Smooth muscle cell of the brain vasculature (primary cell): ENCODE measurements around the gene CDC42SE1.

Source experiments
- DNase-seq: peaks from one replicate; pipeline ENCODE4 v3.0.0-alpha.2; 2012; ENCODE audit warnings: low read depth, low spot score

Gene CDC42SE1

GRCh38 chr1:151009206-151009587 is 50.2 kb downstream of the CDC42SE1 start:
- DNase-seq = no peak

GRCh38 chr1:151008244-151009205 is 50.9 kb downstream of the CDC42SE1 start, which contains the start of gene PRUNE1:
PRUNE1 (plus strand) TSS chr1:151008449; CDS start chr1:151008633, 184 bp downstream.
- peak; percentile 92 for DNase-seq

- DNase-seq = no peak
Observed at GRCh38 chr1:151007853-151008243, 51.6 kb downstream of the CDC42SE1 start.

- peak; percentile 62 for DNase-seq
Observed at GRCh38 chr1:151006327-151007052, 52.9 kb downstream of the CDC42SE1 start, which contains the start of gene MINDY1. MINDY1 (minus strand) TSS chr1:151006902; CDS start chr1:151002617, 4,285 bp downstream.

GRCh38 chr1:151005729-151006319 is 53.6 kb downstream of the CDC42SE1 start:
- DNase-seq = no peak

GRCh38 chr1:151003180-151003579 is 56.2 kb downstream of the CDC42SE1 start:
- DNase-seq = no peak

GRCh38 chr1:151002611-151003010 is 56.8 kb downstream of the CDC42SE1 start:
- DNase-seq = no peak

- DNase-seq = no peak
Observed at GRCh38 chr1:151002051-151002450, 57.4 kb downstream of the CDC42SE1 start.

- no peak for DNase-seq
Observed at GRCh38 chr1:151001602-151002001, 57.8 kb downstream of the CDC42SE1 start.
